Transverse colon (tissue), 4 donors: ENCODE data around the gene ATP1B3. TPM values are rescaled to one million over a fixed set of nuclear protein-coding genes. Genes with fewer than 3 reads are reported as not detected.
"Not testable (repeated sequence)": the region's sequence is repeated elsewhere in the genome, so short reads cannot be mapped to it uniquely, and the experiment has no call there.

Source experiments
- DNase-seq: peaks from one replicate; pipeline ENCODE4 v3.0.0-alpha.2; 2019
- H3K27ac ChIP-seq, 4 donors: fragments of 200-600 bp; sonication (generic); 2 replicates each; pipeline ENCODE4 v1.5.1; 2016 to 2018; ENCODE audit warnings: inconsistent platforms in 4 of 4
- H3K27me3 ChIP-seq: fragments of 200-600 bp; sonication (generic); 2 replicates; pipeline ENCODE4 v1.5.1; 2017; ENCODE audit warnings: inconsistent platforms
- H3K36me3 ChIP-seq, 4 donors: fragments of 200-600 bp; sonication (generic); 2 replicates each; pipeline ENCODE4 v1.5.1; 2017 to 2019; ENCODE audit warnings: inconsistent platforms in 4 of 4
- H3K4me1 ChIP-seq, 4 donors: fragments of 200-600 bp; sonication (generic); 2 replicates each; pipeline ENCODE4 v1.5.1; 2017 to 2020; ENCODE audit warnings: inconsistent platforms in 4 of 4
- H3K4me3 ChIP-seq, 4 donors: fragments of 200-600 bp; sonication (generic); 1 replicate in 1 of 4; 2 replicates in 3 of 4; pipeline versions ENCODE4 v1.5.1 to v1.6.1; 2017 to 2019; ENCODE audit warnings: inconsistent platforms in 4 of 4
- H3K9me3 ChIP-seq, 2 donors: fragments of 200-600 bp; sonication (generic); 2 replicates each; pipeline ENCODE4 v1.5.1; 2017 to 2019; ENCODE audit warnings: inconsistent platforms in 2 of 2
- EP300 ChIP-seq: sonication (generic); formaldehyde crosslinking; IDR thresholded peaks from one replicate; pipeline ENCODE4 v1.6.1; 2017; ENCODE audit warnings: antibody characterized with exemption, low read depth
- POLR2A ChIP-seq: fragments of 450-650 bp; IDR thresholded peaks from one replicate; pipeline ENCODE4 v1.6.1; 2016; ENCODE audit warnings: antibody characterized with exemption, mild to moderate bottlenecking, moderate library complexity
- POLR2AphosphoS5 ChIP-seq, 3 donors: sonication (generic); formaldehyde crosslinking; IDR thresholded peaks; one replicate each; pipeline ENCODE4 v1.6.1; 2016; ENCODE audit warnings: antibody characterized with exemption in 3 of 3
- WGBS, 2 donors: methylation state at CpG; one replicate each; pipeline ENCODE4 v1.1.5; 2018; ENCODE audit warnings: low coverage in 1 of 2; 5-methylcytosine and 5-hydroxymethylcytosine counted together
- in situ Hi-C, 4 donors: fragments of 200-750 bp; cut with MboI; loops; one replicate each; pipeline versions ENCODE4 v1.15.0 to v1.15.1; 2017; ENCODE audit warnings: low sequenced_read_pairs in 3 of 4, low pct_ligation_motif_present in 1 of 4, low pct_unique_long_range_greater_than_20kb in 1 of 4
- intact Hi-C: fragments of 100-400 bp; cut with DNase I; formaldehyde crosslinking; loops from one replicate; pipeline ENCODE4 v1.15.1; 2023; ENCODE audit warnings: low total_unique reads
- total RNA-seq, 4 donors: library from RNA; depleted of rRNA; stranded (reverse); fragments of >200 nt; gene quantifications; one replicate each; pipeline ENCODE4 v1.1.0, GENCODE V29; 2016
- TF ChIP-seq, protein P1 (sequence below), 5 experiments: fragments of 200-600 bp in 3 of 5; fragments of 450-650 bp in 2 of 5; sonication (generic) in 3 of 5; IDR thresholded peaks; 1 replicate in 2 of 5; 2 replicates in 3 of 5; pipeline ENCODE4 v1.5.1; 2016 to 2017; ENCODE audit warnings: antibody characterized with exemption in 5 of 5, inconsistent platforms in 3 of 5, mild to moderate bottlenecking in 2 of 5, moderate library complexity in 1 of 5

Gene ATP1B3
- total RNA-seq, 4 donors from 2014 or later = 79.6 to 251 (median 196) TPM

DNA sequence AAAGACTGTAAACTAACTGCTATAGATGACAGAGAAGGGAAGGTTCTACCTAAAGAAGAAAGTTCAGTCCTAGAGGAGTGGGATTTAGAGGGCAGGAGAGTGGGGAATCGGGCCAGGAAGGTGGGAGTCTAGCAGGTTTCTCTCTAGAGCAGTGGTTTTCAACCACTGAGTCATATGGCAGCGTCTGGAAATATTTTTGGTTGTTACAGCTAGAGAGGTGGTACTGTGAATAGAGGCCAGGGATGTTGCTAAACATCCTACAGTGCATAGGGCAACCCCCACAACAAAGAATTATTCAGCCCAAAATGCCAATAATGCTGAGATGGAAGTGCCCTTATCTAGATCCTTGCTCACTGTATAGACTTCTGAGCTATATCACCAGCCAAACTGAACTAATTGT lies 28.7 kb downstream of the ATP1B3 start:
- DNase-seq = no peak
- H3K36me3 ChIP-seq = peaks cover 0 to 38% (median 16%) of the 10 kb centered on the region in 4 donors
- H3K9me3 ChIP-seq = no peaks in the 10 kb centered on the region
- H3K4me1 ChIP-seq = no peaks in the 10 kb centered on the region
- intact Hi-C loops (no loop called here), in situ Hi-C loops (loop anchor here (25.0 kb wide), 4 partner anchors 168 to 443 kb away; partner anchors contain the start of gene RNF7 (in 3 of the 4))
- 91 to 100% methylated on average over 2 of the region's 2 CpGs for WGBS, 2 donors
- TF ChIP-seq POLR2AphosphoS5 (IDR thresholded peaks at IDR 0.05) (no peak), POLR2A (no peak), EP300 (no peak)
- TF ChIP-seq, protein P1, sequence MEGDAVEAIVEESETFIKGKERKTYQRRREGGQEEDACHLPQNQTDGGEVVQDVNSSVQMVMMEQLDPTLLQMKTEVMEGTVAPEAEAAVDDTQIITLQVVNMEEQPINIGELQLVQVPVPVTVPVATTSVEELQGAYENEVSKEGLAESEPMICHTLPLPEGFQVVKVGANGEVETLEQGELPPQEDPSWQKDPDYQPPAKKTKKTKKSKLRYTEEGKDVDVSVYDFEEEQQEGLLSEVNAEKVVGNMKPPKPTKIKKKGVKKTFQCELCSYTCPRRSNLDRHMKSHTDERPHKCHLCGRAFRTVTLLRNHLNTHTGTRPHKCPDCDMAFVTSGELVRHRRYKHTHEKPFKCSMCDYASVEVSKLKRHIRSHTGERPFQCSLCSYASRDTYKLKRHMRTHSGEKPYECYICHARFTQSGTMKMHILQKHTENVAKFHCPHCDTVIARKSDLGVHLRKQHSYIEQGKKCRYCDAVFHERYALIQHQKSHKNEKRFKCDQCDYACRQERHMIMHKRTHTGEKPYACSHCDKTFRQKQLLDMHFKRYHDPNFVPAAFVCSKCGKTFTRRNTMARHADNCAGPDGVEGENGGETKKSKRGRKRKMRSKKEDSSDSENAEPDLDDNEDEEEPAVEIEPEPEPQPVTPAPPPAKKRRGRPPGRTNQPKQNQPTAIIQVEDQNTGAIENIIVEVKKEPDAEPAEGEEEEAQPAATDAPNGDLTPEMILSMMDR (IDR thresholded peaks at IDR 0.05) = no peak
- no peak overlapping the region for H3K27ac ChIP-seq
- H3K4me3 ChIP-seq = no peak overlapping the region
- no peaks in the 10 kb centered on the region for H3K27me3 ChIP-seq

- peaks cover 0 to 55% (median 16%) of the 10 kb centered on the region in 4 donors for H3K36me3 ChIP-seq
- no peaks in the 10 kb centered on the region for H3K9me3 ChIP-seq
- H3K4me3 ChIP-seq = no peak overlapping the region
- intact Hi-C loops (no loop called here), in situ Hi-C loops (loop anchor here (25.0 kb wide), 4 partner anchors 172 to 447 kb away; partner anchors contain the start of gene RNF7 (in 3 of the 4))
- no peaks in the 10 kb centered on the region for H3K4me1 ChIP-seq
- no peak overlapping the region for H3K27ac ChIP-seq
- TF ChIP-seq POLR2AphosphoS5 (IDR thresholded peaks at IDR 0.05) = no peak
- TF ChIP-seq, protein P1 (IDR thresholded peaks at IDR 0.05) = no peak
- no peak for TF ChIP-seq EP300
- no peak for TF ChIP-seq POLR2A
- DNase-seq = no peak
- H3K27me3 ChIP-seq = no peaks in the 10 kb centered on the region
Measured at GRCh38 chr3:141909408-141909807, 33.0 kb downstream of the ATP1B3 start.

DNA sequence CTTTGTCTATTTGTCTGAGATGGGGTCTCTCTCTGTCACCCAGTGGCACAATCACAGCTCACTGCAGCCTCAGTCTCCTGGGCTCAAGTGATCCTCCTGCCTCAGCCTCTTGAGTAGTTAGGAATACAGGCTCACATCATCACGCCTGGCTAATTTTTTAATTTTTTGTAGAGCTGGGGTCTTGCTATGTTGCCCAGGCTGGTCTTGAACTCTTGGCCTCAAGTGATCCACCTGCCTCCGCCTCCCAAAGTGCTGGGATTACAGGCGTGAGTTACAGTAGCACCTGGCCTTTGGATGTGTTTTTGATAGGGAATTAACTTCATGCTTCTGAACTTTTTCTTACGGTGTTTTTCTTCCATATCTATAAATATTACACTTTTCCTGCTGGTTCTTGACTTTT lies 33.5 kb downstream of the ATP1B3 start:
- H3K36me3 ChIP-seq = peaks cover 0 to 55% (median 14%) of the 10 kb centered on the region in 4 donors
- intact Hi-C loops = not testable (repeated sequence)

DNA sequence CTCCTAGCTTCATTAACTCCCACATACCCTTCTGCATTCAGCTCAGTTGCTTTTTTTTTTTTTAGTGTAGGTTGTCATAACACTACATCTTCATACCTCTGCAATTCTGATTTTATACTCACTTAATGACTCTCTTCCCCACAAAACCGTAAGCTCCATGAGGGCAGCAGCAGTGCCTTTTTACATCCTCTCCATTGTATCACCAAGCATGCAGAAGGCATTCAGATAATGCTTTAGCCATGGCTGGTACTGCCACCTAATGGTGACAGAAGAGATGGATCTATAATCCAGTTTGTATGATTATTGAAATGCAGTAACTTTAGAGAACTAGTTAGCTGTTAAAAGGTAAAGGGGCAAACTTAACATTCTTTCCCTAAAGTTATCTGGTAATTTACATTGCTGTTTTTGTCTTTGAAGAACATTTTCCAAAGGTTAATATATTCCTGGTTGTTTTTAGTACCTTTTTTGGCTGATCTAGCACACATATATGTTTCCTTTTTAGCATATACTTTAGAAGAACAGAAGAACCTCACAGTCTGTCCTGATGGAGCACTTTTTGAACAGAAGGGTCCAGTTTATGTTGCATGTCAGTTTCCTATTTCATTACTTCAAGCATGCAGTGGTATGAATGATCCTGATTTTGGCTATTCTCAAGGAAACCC lies 36.8 kb downstream of the ATP1B3 start:
- H3K27me3 ChIP-seq = no peaks in the 10 kb centered on the region
- no peak overlapping the region for H3K27ac ChIP-seq
- no peaks in the 10 kb centered on the region for H3K9me3 ChIP-seq
- peak; percentile 39 for DNase-seq
- intact Hi-C loops (no loop called here), in situ Hi-C loops (loop anchor here (10.0 to 25.0 kb wide), 5 partner anchors 176 to 451 kb away; partner anchors contain the start of gene RNF7 (in 3 of the 4))
- no peaks in the 10 kb centered on the region for H3K4me1 ChIP-seq
- H3K4me3 ChIP-seq = no peak overlapping the region
- peaks cover 0 to 50% (median 7%) of the 10 kb centered on the region in 4 donors for H3K36me3 ChIP-seq
- WGBS, 2 donors = 9 to 20% methylated on average over 1 of the region's 1 CpG
- TF ChIP-seq, protein P1 (IDR thresholded peaks at IDR 0.05) = peak; percentile 60 to 77 (median 64)
- TF ChIP-seq EP300 = no peak

More for the DNA sequence above, 33.5 kb downstream of the ATP1B3 start:
- not testable (repeated sequence) for H3K27me3 ChIP-seq, H3K9me3 ChIP-seq, H3K27ac ChIP-seq, DNase-seq, H3K4me3 ChIP-seq, H3K4me1 ChIP-seq
- in situ Hi-C loops = loop anchor here (10.0 to 25.0 kb wide), 5 partner anchors 173 to 448 kb away; partner anchors contain the start of gene RNF7 (in 3 of the 4)
- 96 to 100% methylated on average over 4 of the region's 4 CpGs for WGBS, 2 donors
